Liver (tissue), 9 donors: ENCODE data around the gene USP6NL. TPM values are rescaled to one million over a fixed set of nuclear protein-coding genes. Genes with fewer than 3 reads are reported as not detected.

Experiments
- DNase-seq: peaks from one replicate; pipeline ENCODE4 v3.0.0-alpha.2; 2017; ENCODE audit warnings: low spot score
- H3K27ac ChIP-seq, 2 donors: one replicate each; pipeline ENCODE4 v1.7.0; 2013; ENCODE audit warnings: inconsistent platforms in 2 of 2, low read length in 2 of 2, control low read depth in 1 of 2, low read depth in 1 of 2, mild to moderate bottlenecking in 1 of 2
- H3K27me3 ChIP-seq, 4 donors: one replicate each; pipeline versions ENCODE4 v1.6.1 to v1.7.0; 2013; ENCODE audit warnings: low read length in 3 of 4, inconsistent platforms in 1 of 4, mild to moderate bottlenecking in 1 of 4, moderate library complexity in 1 of 4; ENCODE audit not compliant: control insufficient read depth in 4 of 4, insufficient read depth in 4 of 4
- H3K36me3 ChIP-seq, 4 donors: one replicate each; pipeline versions ENCODE4 v1.6.1 to v1.7.0; 2013; ENCODE audit warnings: low read length in 3 of 4, mild to moderate bottlenecking in 3 of 4, low read depth in 1 of 4, moderate library complexity in 1 of 4; ENCODE audit not compliant: control insufficient read depth in 4 of 4, insufficient read depth in 3 of 4
- H3K4me1 ChIP-seq, 4 donors: one replicate each; pipeline versions ENCODE4 v1.6.1 to v1.7.0; 2013; ENCODE audit warnings: low read length in 3 of 4, mild to moderate bottlenecking in 3 of 4, moderate library complexity in 1 of 4; ENCODE audit not compliant: control insufficient read depth in 4 of 4, insufficient read depth in 4 of 4
- H3K4me3 ChIP-seq, 3 donors: one replicate each; pipeline versions ENCODE4 v1.6.1 to v1.7.0; 2013; ENCODE audit warnings: low read length in 3 of 3, control low read depth in 1 of 3, low read depth in 1 of 3, mild to moderate bottlenecking in 1 of 3
- H3K9ac ChIP-seq, 2 donors: one replicate each; pipeline ENCODE4 v1.7.0; 2013; ENCODE audit warnings: low read length in 2 of 2, mild to moderate bottlenecking in 2 of 2, moderate library complexity in 2 of 2, control low read depth in 1 of 2, low read depth in 1 of 2
- H3K9me3 ChIP-seq, 4 donors: one replicate each; pipeline versions ENCODE4 v1.6.1 to v1.7.0; 2013; ENCODE audit warnings: low read length in 3 of 4; ENCODE audit not compliant: control insufficient read depth in 4 of 4
- ATF3 ChIP-seq: IDR thresholded peaks from 2 replicates; pipeline ENCODE4 v1.6.1; 2016; ENCODE audit warnings: antibody characterized with exemption
- EGR1 ChIP-seq, 2 donors: IDR thresholded peaks; 2 replicates each; pipeline ENCODE4 v1.6.1; 2016 to 2018; ENCODE audit warnings: antibody characterized with exemption in 2 of 2, low read depth in 2 of 2
- FOXA1 ChIP-seq: IDR thresholded peaks from 2 replicates; pipeline ENCODE4 v1.6.1; 2016; ENCODE audit warnings: antibody characterized with exemption
- FOXA2 ChIP-seq: IDR thresholded peaks from 2 replicates; pipeline ENCODE4 v1.6.1; 2016; ENCODE audit warnings: antibody characterized with exemption
- GABPA ChIP-seq, 2 donors: IDR thresholded peaks in 1 of 2; conservative IDR thresholded peaks in 1 of 2; 2 replicates each; pipeline ENCODE4 v1.6.1; 2016; ENCODE audit warnings: antibody characterized with exemption in 2 of 2, mild to moderate bottlenecking in 1 of 2, moderate library complexity in 1 of 2
- HNF4A ChIP-seq, 2 donors: conservative IDR thresholded peaks; 2 replicates each; pipeline ENCODE4 v1.6.1; 2016; ENCODE audit warnings: antibody characterized with exemption in 2 of 2, mild to moderate bottlenecking in 2 of 2
- HNF4G ChIP-seq: IDR thresholded peaks from 2 replicates; pipeline ENCODE4 v1.6.1; 2016; ENCODE audit warnings: antibody characterized with exemption
- MAX ChIP-seq: IDR thresholded peaks from 2 replicates; pipeline ENCODE4 v1.6.1; 2016; ENCODE audit warnings: antibody characterized with exemption
- NR2F2 ChIP-seq: IDR thresholded peaks from 2 replicates; pipeline ENCODE4 v1.6.1; 2016; ENCODE audit warnings: antibody characterized with exemption
- RAD21 ChIP-seq, 2 donors: IDR thresholded peaks; 2 replicates each; pipeline ENCODE4 v1.6.1; 2016; ENCODE audit warnings: antibody characterized with exemption in 2 of 2, mild to moderate bottlenecking in 2 of 2
- RXRA ChIP-seq, 2 donors: IDR thresholded peaks; 2 replicates each; pipeline ENCODE4 v1.6.1; 2017 to 2018; ENCODE audit warnings: antibody characterized with exemption in 2 of 2, mild to moderate bottlenecking in 1 of 2
- SP1 ChIP-seq: IDR thresholded peaks from 2 replicates; pipeline ENCODE4 v1.6.1; 2018; ENCODE audit warnings: antibody characterized with exemption, mild to moderate bottlenecking
- TAF1 ChIP-seq: conservative IDR thresholded peaks from 2 replicates; pipeline ENCODE4 v1.6.1; 2016; ENCODE audit warnings: antibody characterized with exemption, mild to moderate bottlenecking
- YY1 ChIP-seq: IDR thresholded peaks from 2 replicates; pipeline ENCODE4 v1.6.1; 2016; ENCODE audit warnings: antibody characterized with exemption, mild to moderate bottlenecking
- WGBS: extraction: QIAGEN DNeasy Blood & Tissue Kit; methylation state at CpG from one replicate; pipeline ENCODE4 v1.1.7; 2013; 5-methylcytosine and 5-hydroxymethylcytosine counted together
- polyA plus RNA-seq, 2 donors: library from polyadenylated mRNA; stranded (reverse) in 1 of 2; unstranded in 1 of 2; fragments of 200-250 nt in 1 of 2; fragments of >200 nt in 1 of 2; fragmentation: Nextera tagmentation in 1 of 2; extraction: Ambion mirVana in 1 of 2; gene quantifications; one replicate each; pipeline versions ENCODE4 v1.2.1 to v1.2.3, GENCODE V29; 2013 to 2015
- total RNA-seq, 2 donors: library from RNA; depleted of rRNA; stranded (reverse); fragments of >200 nt; gene quantifications; one replicate each; pipeline ENCODE4 v1.2.3, GENCODE V29; 2014
- TF ChIP-seq, protein P1 (sequence below): fragments of 150-350 bp; IDR thresholded peaks from 2 replicates; pipeline ENCODE4 v1.5.1; 2017; ENCODE audit warnings: improper control_type of control experiment, low read depth, low read length; ENCODE audit not compliant: missing input control
- TF ChIP-seq, protein P2 (sequence below): IDR thresholded peaks from 2 replicates; pipeline ENCODE4 v1.6.1; 2016; ENCODE audit warnings: antibody characterized with exemption, mild to moderate bottlenecking
- TF ChIP-seq, protein P3 (sequence below): IDR thresholded peaks from 2 replicates; pipeline ENCODE4 v1.6.1; 2016; ENCODE audit warnings: antibody characterized with exemption
- donor health status: healthy.
- donor health status: healthy.
- donor health status: healthy.
- donor health status: healthy.
- donor health status: healthy.

Gene USP6NL
- total and polyA plus RNA-seq, 4 donors = 3.8 to 15.0 (median 10.2) TPM

- Histone ChIP-seq H3K27ac (peak overlapping the region; percentile 92 to 96), H3K9me3 (no peaks in the 10 kb centered on the region), H3K4me3 (peak overlapping the region; percentile 66 to 100 (median 97)), H3K4me1 (peaks cover 8 to 26% (median 17%) of the 10 kb centered on the region in 4 donors), H3K9ac (peak overlapping the region; percentile 75 to 98), H3K36me3 (no peaks in the 10 kb centered on the region), H3K27me3 (no peaks in the 10 kb centered on the region)
- TF ChIP-seq YY1 = no peak
- TF ChIP-seq FOXA2 = no peak
- TF ChIP-seq HNF4G = no peak
- no peak for TF ChIP-seq EGR1 (IDR thresholded peaks at IDR 0.05; ENCODE audit: low read depth in 2 of 2)
- TF ChIP-seq GABPA (IDR thresholded peaks at IDR 0.05 in 1 of 2, conservative IDR thresholded peaks at IDR 0.05 in 1 of 2) = no peak
- no peak for TF ChIP-seq RAD21 (IDR thresholded peaks at IDR 0.05)
- TF ChIP-seq RXRA (IDR thresholded peaks at IDR 0.05) = no peak
- TF ChIP-seq, protein P1, sequence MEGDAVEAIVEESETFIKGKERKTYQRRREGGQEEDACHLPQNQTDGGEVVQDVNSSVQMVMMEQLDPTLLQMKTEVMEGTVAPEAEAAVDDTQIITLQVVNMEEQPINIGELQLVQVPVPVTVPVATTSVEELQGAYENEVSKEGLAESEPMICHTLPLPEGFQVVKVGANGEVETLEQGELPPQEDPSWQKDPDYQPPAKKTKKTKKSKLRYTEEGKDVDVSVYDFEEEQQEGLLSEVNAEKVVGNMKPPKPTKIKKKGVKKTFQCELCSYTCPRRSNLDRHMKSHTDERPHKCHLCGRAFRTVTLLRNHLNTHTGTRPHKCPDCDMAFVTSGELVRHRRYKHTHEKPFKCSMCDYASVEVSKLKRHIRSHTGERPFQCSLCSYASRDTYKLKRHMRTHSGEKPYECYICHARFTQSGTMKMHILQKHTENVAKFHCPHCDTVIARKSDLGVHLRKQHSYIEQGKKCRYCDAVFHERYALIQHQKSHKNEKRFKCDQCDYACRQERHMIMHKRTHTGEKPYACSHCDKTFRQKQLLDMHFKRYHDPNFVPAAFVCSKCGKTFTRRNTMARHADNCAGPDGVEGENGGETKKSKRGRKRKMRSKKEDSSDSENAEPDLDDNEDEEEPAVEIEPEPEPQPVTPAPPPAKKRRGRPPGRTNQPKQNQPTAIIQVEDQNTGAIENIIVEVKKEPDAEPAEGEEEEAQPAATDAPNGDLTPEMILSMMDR = no peak
- TF ChIP-seq ATF3 = no peak
- no peak for TF ChIP-seq TAF1
- TF ChIP-seq FOXA1 = no peak
- TF ChIP-seq SP1 = no peak
- WGBS = under 1% methylated on average over 43 of the region's 43 CpGs
- DNase-seq = peak; percentile 61
These were observed 613 bp downstream of the USP6NL start for GRCh38 chr10:11610826-11611247.

DNA sequence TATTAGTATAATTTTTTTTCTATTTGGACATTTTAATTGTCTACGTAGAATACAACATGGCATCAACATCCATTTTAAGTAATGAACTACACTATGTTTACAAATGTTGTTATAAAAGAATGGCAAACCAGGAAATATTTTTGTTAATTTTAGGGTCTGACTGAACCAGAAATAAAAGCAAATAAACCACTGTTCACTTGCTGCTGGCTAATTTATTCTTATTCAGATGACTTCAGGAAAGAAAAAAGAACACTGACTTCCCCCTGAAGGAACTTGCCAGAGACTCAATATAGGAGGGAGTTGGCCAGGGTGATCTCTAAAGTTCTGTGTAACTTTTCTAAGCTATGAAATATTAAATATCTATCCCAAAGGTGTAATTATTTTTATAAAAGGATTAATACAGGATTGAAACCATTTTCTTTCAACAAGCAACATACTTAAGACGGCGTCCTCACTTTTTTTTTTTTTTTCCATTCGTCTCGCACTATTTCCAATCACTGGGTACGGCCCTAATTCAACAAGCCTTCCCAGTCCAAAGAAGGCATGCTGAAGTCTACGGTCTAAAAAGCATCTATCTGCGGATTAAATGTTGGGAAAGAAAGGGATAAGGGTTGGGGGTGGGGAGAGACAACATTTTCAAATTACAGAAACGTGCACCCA, 1.2 kb downstream of the USP6NL start:
- 6% methylated on average over 9 of the region's 9 CpGs for WGBS
- H3K4me1 ChIP-seq = peaks cover 8 to 28% (median 19%) of the 10 kb centered on the region in 4 donors

More for the DNA sequence above, 1.2 kb downstream of the USP6NL start:
- TF ChIP-seq, protein P2, sequence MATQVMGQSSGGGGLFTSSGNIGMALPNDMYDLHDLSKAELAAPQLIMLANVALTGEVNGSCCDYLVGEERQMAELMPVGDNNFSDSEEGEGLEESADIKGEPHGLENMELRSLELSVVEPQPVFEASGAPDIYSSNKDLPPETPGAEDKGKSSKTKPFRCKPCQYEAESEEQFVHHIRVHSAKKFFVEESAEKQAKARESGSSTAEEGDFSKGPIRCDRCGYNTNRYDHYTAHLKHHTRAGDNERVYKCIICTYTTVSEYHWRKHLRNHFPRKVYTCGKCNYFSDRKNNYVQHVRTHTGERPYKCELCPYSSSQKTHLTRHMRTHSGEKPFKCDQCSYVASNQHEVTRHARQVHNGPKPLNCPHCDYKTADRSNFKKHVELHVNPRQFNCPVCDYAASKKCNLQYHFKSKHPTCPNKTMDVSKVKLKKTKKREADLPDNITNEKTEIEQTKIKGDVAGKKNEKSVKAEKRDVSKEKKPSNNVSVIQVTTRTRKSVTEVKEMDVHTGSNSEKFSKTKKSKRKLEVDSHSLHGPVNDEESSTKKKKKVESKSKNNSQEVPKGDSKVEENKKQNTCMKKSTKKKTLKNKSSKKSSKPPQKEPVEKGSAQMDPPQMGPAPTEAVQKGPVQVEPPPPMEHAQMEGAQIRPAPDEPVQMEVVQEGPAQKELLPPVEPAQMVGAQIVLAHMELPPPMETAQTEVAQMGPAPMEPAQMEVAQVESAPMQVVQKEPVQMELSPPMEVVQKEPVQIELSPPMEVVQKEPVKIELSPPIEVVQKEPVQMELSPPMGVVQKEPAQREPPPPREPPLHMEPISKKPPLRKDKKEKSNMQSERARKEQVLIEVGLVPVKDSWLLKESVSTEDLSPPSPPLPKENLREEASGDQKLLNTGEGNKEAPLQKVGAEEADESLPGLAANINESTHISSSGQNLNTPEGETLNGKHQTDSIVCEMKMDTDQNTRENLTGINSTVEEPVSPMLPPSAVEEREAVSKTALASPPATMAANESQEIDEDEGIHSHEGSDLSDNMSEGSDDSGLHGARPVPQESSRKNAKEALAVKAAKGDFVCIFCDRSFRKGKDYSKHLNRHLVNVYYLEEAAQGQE = no peak
- TF ChIP-seq, protein P3, sequence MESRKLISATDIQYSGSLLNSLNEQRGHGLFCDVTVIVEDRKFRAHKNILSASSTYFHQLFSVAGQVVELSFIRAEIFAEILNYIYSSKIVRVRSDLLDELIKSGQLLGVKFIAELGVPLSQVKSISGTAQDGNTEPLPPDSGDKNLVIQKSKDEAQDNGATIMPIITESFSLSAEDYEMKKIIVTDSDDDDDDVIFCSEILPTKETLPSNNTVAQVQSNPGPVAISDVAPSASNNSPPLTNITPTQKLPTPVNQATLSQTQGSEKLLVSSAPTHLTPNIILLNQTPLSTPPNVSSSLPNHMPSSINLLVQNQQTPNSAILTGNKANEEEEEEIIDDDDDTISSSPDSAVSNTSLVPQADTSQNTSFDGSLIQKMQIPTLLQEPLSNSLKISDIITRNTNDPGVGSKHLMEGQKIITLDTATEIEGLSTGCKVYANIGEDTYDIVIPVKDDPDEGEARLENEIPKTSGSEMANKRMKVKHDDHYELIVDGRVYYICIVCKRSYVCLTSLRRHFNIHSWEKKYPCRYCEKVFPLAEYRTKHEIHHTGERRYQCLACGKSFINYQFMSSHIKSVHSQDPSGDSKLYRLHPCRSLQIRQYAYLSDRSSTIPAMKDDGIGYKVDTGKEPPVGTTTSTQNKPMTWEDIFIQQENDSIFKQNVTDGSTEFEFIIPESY = no peak
- TF ChIP-seq YY1 = peak; percentile 24
- peak in 1 of 2 donors; percentile 18 for TF ChIP-seq HNF4A (conservative IDR thresholded peaks at IDR 0.05)
- TF ChIP-seq GABPA (IDR thresholded peaks at IDR 0.05 in 1 of 2, conservative IDR thresholded peaks at IDR 0.05 in 1 of 2) = no peak
- TF ChIP-seq SP1 = no peak
- no peak for TF ChIP-seq FOXA1
- TF ChIP-seq HNF4G = no peak
- no peak for TF ChIP-seq NR2F2
- no peak for TF ChIP-seq MAX
- Histone ChIP-seq H3K36me3 (no peaks in the 10 kb centered on the region), H3K9ac (peak overlapping the region; percentile 75 to 98), H3K27me3 (no peaks in the 10 kb centered on the region), H3K4me3 (peak overlapping the region; percentile 66 to 100 (median 97)), H3K9me3 (no peaks in the 10 kb centered on the region), H3K27ac (peak overlapping the region; percentile 92 to 96)
- DNase-seq = no peak
